ENCODE data around the gene KLHL28.
A peak's percentile ranks its signal among the peaks of the same experiment; 100 is the strongest.

Gene KLHL28

GRCh38 chr14:44970907-44971306 lies 9.2 kb upstream of the KLHL28 start:
- FAIRE-seq: no peak
- no peak for TF ChIP-seq POLR2A (IDR thresholded peaks at IDR 0.05; ENCODE audit: low read depth, low read length)
- DNase-seq (ENCODE audit: insufficient read length, low spot score): no peak

GRCh38 chr14:44968714-44969113 lies 7.0 kb upstream of the KLHL28 start:
- FAIRE-seq (no peak), DNase-seq (ENCODE audit: insufficient read length, low spot score) (no peak)
- no peak for TF ChIP-seq POLR2A (IDR thresholded peaks at IDR 0.05; ENCODE audit: low read depth, low read length)

GRCh38 chr14:44966601-44967336 lies 5.0 kb upstream of the KLHL28 start:
- FAIRE-seq: no peak
- no peak for DNase-seq (ENCODE audit: insufficient read length, low spot score)

GRCh38 chr14:44963775-44964380 lies 2.1 kb upstream of the KLHL28 start:
- DNase-seq (ENCODE audit: insufficient read length, low spot score) (no peak), FAIRE-seq (no peak)
- TF ChIP-seq POLR2A (IDR thresholded peaks at IDR 0.05; ENCODE audit: low read depth, low read length): no peak

More at GRCh38 chr14:44966601-44967336, 5.0 kb upstream of the KLHL28 start:
- no peak for TF ChIP-seq POLR2A (IDR thresholded peaks at IDR 0.05; ENCODE audit: low read depth, low read length)

GRCh38 chr14:44963044-44963528 lies 1.3 kb upstream of the KLHL28 start:
- DNase-seq (ENCODE audit: insufficient read length, low spot score): no peak
- FAIRE-seq: peak; percentile 41
- TF ChIP-seq POLR2A (IDR thresholded peaks at IDR 0.05; ENCODE audit: low read depth, low read length): no peak

GRCh38 chr14:44962334-44963043 lies 742 bp upstream of the KLHL28 start:
- no peak for DNase-seq (ENCODE audit: insufficient read length, low spot score)
- TF ChIP-seq POLR2A (IDR thresholded peaks at IDR 0.05; ENCODE audit: low read depth, low read length): no peak
- FAIRE-seq: no peak

- DNase-seq (ENCODE audit: insufficient read length, low spot score) (no peak), FAIRE-seq (peak; percentile 38)
- no peak for TF ChIP-seq POLR2A (IDR thresholded peaks at IDR 0.05; ENCODE audit: low read depth, low read length)
Observed at GRCh38 chr14:44961151-44961553, 595 bp downstream of the KLHL28 start.

GRCh38 chr14:44960646-44961045 lies 1.1 kb downstream of the KLHL28 start:
- DNase-seq (ENCODE audit: insufficient read length, low spot score): no peak
- FAIRE-seq: no peak
- no peak for TF ChIP-seq POLR2A (IDR thresholded peaks at IDR 0.05; ENCODE audit: low read depth, low read length)

GRCh38 chr14:44960146-44960545 lies 1.6 kb downstream of the KLHL28 start:
- no peak for TF ChIP-seq POLR2A (IDR thresholded peaks at IDR 0.05; ENCODE audit: low read depth, low read length)
- FAIRE-seq (peak; percentile 81), DNase-seq (ENCODE audit: insufficient read length, low spot score) (no peak)

GRCh38 chr14:44959538-44959937 lies 2.2 kb downstream of the KLHL28 start:
- FAIRE-seq: no peak

GRCh38 chr14:44956866-44957265 lies 4.9 kb downstream of the KLHL28 start:
- DNase-seq (ENCODE audit: insufficient read length, low spot score) (no peak), FAIRE-seq (no peak)
- TF ChIP-seq POLR2A (IDR thresholded peaks at IDR 0.05; ENCODE audit: low read depth, low read length): no peak

More at GRCh38 chr14:44959538-44959937, 2.2 kb downstream of the KLHL28 start:
- no peak for DNase-seq (ENCODE audit: insufficient read length, low spot score)
- no peak for TF ChIP-seq POLR2A (IDR thresholded peaks at IDR 0.05; ENCODE audit: low read depth, low read length)

- FAIRE-seq: no peak
- no peak for DNase-seq (ENCODE audit: insufficient read length, low spot score)
- no peak for TF ChIP-seq POLR2A (IDR thresholded peaks at IDR 0.05; ENCODE audit: low read depth, low read length)
Observed at GRCh38 chr14:44955528-44955927, 6.2 kb downstream of the KLHL28 start.

- TF ChIP-seq POLR2A (IDR thresholded peaks at IDR 0.05; ENCODE audit: low read depth, low read length): no peak
- FAIRE-seq (no peak), DNase-seq (ENCODE audit: insufficient read length, low spot score) (no peak)
Observed at GRCh38 chr14:44954750-44955149, 7.0 kb downstream of the KLHL28 start.

GRCh38 chr14:44952391-44953110 lies 9.2 kb downstream of the KLHL28 start:
- FAIRE-seq (no peak), DNase-seq (ENCODE audit: insufficient read length, low spot score) (no peak)
- no peak for TF ChIP-seq POLR2A (IDR thresholded peaks at IDR 0.05; ENCODE audit: low read depth, low read length)

Data from H54 (cell line).